NCI-H748 (cell line): ENCODE results near the gene ZNF844.
A peak's percentile ranks its signal among the peaks of the same experiment; 100 is the strongest.
"Not testable (repeated sequence)": the region's sequence is repeated elsewhere in the genome, so short reads cannot be mapped to it uniquely, and the experiment has no call there.

Source experiments
- DNase-seq: peaks from one replicate; lab custom pipeline; 2025; ENCODE audit not compliant: unreplicated experiment; lab: John Stamatoyannopoulos, UW

Gene ZNF844

DNA sequence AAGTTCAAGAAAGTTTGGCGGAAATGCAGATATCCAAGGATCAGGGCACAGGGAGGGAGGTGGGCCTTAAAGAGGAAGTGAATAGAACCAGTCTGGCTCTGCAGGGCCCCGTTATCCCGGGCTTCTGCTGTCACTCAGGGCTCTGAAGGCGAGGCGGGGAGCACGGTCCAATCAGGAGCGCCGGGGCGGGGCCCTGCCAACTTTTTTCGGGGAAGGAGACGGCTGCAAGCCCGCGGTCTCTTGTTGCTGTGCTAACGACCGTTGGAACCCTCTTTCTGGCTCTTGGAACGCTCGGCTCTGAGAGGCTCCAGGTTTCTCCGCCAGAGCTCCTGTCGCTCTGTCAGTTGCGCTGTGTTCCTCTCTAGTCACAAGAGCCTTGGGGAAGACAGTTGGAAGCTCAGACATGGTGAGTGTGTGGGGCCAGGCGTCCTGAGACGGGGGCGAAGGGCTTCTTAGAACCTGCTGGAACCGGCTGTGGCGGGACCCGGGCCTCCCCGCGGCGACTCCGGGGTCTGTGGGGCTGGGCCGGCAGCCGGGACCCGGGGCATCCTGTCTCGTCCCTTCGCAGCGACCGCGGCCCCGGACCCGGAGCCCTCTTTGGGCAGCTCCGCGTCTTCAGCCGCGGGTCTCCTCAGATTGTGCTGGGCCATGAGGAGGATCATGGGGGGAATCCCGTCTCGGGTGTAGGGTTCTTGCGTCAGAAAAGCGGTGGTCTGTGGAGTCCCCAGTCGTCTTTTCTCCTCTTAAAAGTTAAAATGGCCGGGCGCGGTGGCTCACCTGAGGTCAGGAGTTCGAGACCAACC lies 27.7 kb downstream of the ZNF844 start:
- no peak for DNase-seq

- no peak for DNase-seq
Measured at GRCh38 chr19:12092956-12093355, 28.4 kb downstream of the ZNF844 start.

DNA sequence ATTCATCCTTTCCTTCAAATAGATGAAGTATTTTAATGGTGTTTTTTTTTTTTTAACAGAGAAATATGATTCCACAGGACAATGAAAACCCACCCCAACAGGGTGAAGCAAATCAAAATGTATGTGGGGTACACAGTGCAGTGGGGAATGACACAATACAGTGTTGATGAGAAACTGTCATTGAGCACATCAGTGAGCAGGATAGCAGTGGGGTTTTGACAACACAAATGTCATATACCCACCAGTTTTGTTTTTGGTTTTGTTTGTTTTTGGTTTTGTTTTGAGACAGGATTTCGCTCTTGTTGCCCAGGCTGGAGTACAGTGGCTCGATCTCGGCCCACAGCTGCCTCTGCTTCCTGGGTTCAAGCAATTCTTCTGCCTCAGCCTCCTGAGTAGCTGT lies 29.2 kb downstream of the ZNF844 start:
- DNase-seq, result no peak

- no peak for DNase-seq
Measured at GRCh38 chr19:12095111-12095790, 30.7 kb downstream of the ZNF844 start.

- DNase-seq, result no peak
Measured at GRCh38 chr19:12098040-12098439, 33.5 kb downstream of the ZNF844 start.

DNA sequence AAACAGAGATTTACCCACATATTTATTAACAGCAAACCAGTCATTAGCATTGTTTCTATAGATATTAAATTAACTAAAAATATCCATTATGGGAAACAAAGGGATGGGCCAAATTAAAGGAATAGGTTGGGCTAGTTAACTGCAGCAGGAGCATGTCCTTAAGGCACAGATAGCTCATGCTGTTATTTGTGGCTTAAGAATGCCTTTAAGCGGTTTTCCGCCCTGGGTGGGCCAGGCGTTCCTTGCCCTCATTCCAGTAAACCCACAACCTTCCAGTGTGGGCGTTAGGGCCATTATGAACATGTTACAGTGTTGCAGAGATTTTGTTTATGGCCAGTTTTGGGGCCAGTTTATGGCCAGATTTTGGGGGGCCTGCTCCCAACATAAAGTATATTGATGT lies 39.4 kb downstream of the ZNF844 start:
- not testable (repeated sequence) for DNase-seq

DNA sequence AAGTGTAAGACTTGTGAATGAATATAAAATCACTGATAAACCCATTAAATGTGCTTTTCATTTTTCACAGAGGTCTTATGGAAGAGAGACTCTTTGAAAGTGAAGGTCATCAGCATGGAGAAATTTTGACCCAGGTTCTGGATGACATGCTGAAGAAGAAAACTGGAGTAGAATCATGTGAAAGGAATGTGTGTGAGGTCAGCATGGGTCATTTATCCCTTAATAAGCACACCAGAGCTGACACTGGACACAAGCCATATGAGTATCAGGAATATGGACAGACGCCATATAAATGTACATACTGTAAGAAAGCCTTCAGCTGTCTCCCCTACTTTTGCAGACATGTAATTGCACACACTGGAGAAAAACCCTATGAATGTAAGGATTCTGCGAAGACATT lies 46.6 kb downstream of the ZNF844 start:
- no peak for DNase-seq

DNA sequence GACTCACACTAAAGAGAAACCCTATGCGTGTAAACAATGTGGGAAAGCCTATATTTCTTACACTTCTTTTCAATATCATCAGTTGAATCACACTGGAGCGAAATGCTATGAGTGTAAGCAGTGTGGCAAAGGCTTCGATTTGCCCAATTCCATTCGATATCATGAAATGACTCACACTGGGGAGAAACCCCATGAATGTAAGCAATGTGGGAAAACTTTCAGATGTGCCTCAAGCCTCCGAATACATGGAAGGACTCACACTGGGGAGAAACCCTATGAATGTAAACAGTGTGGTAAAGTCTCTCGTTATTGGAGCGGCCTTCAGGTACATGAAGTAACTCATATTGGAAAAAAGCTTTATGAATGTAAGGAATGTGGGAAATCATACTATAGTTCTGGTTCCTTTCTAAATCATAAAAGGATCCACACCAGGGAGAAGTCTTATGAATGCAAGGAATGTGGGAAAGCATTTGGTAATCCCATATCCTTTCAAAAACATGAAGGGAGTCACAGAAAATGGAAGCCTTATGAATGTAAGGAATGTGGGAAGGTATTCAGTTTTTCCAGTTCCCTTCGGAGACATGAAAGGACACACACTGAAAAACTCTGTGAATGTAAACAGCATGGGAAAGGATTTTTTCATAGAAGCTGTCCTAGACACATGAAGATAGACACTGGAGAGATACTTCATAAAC lies 47.6 kb downstream of the ZNF844 start:
- no peak for DNase-seq

GRCh38 chr19:12112701-12113100 lies 48.2 kb downstream of the ZNF844 start:
- no peak for DNase-seq

- DNase-seq, result no peak
Measured at GRCh38 chr19:12113121-12113520, 48.6 kb downstream of the ZNF844 start.

DNA sequence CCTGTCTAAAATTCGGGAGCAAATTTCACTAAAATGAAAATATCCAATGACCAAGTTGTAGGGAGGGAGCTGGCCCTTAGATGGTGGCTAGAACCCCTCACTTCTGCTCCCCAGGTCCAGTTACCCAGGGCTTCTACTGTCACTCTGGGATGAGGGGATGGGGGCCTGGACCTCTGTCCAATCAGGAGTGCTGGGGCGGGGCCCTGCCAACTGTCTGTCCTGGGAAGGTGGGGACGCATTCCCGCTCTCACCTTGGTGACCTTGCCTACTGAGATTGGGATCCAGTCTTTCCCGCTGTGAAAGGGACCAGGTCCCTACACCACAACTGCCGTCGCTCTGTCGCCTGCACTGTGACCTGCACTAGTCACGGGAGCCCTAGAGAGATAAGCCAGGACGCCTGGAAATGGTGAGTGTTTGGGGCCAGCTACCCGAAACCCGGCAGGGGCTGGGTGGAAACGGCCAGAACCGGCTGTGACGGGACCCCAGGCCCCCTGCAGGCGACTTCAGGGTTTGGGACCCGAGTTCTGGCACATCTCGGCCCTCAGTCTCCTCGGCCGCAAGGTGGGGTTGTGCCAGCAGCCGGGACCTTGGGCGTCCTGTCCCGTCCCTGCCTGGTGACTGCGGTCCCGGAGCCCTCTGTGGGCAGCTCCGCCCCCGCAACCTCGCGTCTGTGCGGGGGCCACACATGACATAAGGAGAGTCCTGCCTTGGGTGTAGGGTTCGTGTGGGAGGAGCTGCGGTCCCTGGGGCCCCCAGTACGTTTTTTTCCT lies 52.9 kb downstream of the ZNF844 start:
- no peak for DNase-seq

DNA sequence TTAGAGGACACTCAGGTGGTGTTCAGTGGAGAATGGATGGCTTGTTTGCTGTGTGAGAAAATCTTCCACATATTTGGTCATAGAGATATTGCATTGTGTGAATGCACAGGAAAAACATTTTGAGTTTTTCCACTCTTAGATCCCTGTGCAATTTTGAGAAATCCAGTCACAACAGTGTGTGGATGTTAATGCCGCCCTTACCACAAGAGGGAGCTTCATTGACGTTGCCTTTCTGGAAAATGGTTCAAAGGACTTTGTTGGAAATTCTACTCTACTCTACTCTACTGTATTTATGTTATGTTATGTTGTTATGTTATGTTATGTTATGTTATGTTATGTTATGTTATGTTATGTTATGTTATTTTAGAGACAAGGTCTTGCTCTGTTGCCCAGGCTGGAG lies 62.2 kb downstream of the ZNF844 start:
- peak; percentile 14 for DNase-seq
